Left lung (tissue), 14 donors: ENCODE measurements around the gene TBCA. TPM values are rescaled to one million over a fixed set of nuclear protein-coding genes. Genes with fewer than 3 reads are reported as not detected.

ENCODE experiments used
- ATAC-seq: fragments of 200-7000 bp; cut with Tn5 transposase; one replicate; pipeline ENCODE4 v1.9.1; 2020; ENCODE audit warnings: moderate library complexity
- DNase-seq, 4 donors: peaks; one replicate each; pipeline ENCODE4 v3.0.0-alpha.2; 2013 to 2020
- H3K27ac ChIP-seq, 2 donors: fragments of 200-600 bp; sonication (generic) in 1 of 2; one replicate each; pipeline versions ENCODE4 v1.5.0 to v1.8.0; 2020 to 2021
- H3K27me3 ChIP-seq, 2 donors: fragments of 200-600 bp; sonication (generic) in 1 of 2; one replicate each; pipeline versions ENCODE4 v1.5.0 to v1.8.0; 2020 to 2021
- H3K36me3 ChIP-seq, 2 donors: fragments of 200-600 bp; sonication (generic) in 1 of 2; one replicate each; pipeline versions ENCODE4 v1.5.0 to v1.8.0; 2020 to 2021
- H3K4me1 ChIP-seq, 2 donors: fragments of 200-600 bp; one replicate each; pipeline ENCODE4 v1.8.0; 2021
- H3K4me3 ChIP-seq, 2 donors: fragments of 200-600 bp; sonication (generic) in 1 of 2; one replicate each; pipeline versions ENCODE4 v1.5.0 to v1.8.0; 2020 to 2021; ENCODE audit warnings: mild to moderate bottlenecking in 1 of 2
- H3K9me3 ChIP-seq, 2 donors: fragments of 200-600 bp; sonication (generic) in 1 of 2; one replicate each; pipeline versions ENCODE4 v1.5.0 to v1.8.0; 2020 to 2021
- CTCF ChIP-seq, 2 donors: fragments of 200-600 bp; sonication (generic) in 1 of 2; IDR thresholded peaks; one replicate each; pipeline versions ENCODE4 v1.5.0 to v1.8.0; 2021; ENCODE audit warnings: antibody characterized with exemption in 2 of 2
- intact Hi-C, 2 donors: fragments of 100-400 bp; cut with DNase I; formaldehyde crosslinking; loops; one replicate each; pipeline versions ENCODE4 v1.11.2 to v1.14.2; 2022
- long read RNA-seq, 12 donors: library from polyadenylated mRNA in 2 of 12; unstranded in 2 of 12; transcript quantifications; one replicate each; pipeline ENCODE4 v2.0.0 and lab custom pipeline, GENCODE V29; 2019 to 2026
- polyA plus RNA-seq, 6 donors: library from polyadenylated mRNA; unstranded; fragments of 120-200 nt; gene quantifications; one replicate each; pipeline ENCODE4 v1.2.1, GENCODE V29; 2013; ENCODE audit not compliant: insufficient read length in 6 of 6
- total RNA-seq, 2 donors: library from RNA; stranded (reverse); fragmentation: NEBNext Ultra II Directional; extraction: Animal tissue kit (Norgen Biotek cat#: 25700); gene quantifications; one replicate each; pipeline ENCODE4 v1.2.1, GENCODE V29; 2021
- donor health status: DM: no; HTN: yes; CAD: no.
- donor health status: DM: no; HTN: no; CAD: no.

The TBCA gene
- 100 to 1,000 TPM; 117 to 141 TPM for total RNA-seq
- polyA plus RNA-seq, result 100 to 1,000 TPM; 225 to 315 (median 257) TPM
- long read RNA-seq, donor 1, transcript TBCA-201 (3 exons, 2,301 nt), result minor isoform, 17 of 277 reads
- long read RNA-seq, donor 1, transcript TBCA-205 (3 exons, 717 nt), result minor isoform, 15 of 277 reads
- long read RNA-seq, donor 1, transcript TBCA-202 (4 exons, 683 nt), result major isoform, 236 of 277 reads
- long read RNA-seq, donor 1, partial matches to known transcripts, result 7 of 277 reads
- long read RNA-seq, donor 1, other reads (novel, unspliced or antisense), result 0 of 277 reads
- long read RNA-seq, donor 2, transcript TBCA-202 (4 exons, 683 nt), result major isoform, 193 of 240 reads
- long read RNA-seq, donor 2, transcript TBCA-201 (3 exons, 2,301 nt), result minor isoform, 21 of 240 reads
- long read RNA-seq, donor 2, transcript TBCA-205 (3 exons, 717 nt), result minor isoform, 20 of 240 reads
- long read RNA-seq, donor 2, partial matches to known transcripts, result 5 of 240 reads
- long read RNA-seq, donor 2, other reads (novel, unspliced or antisense), result 0 of 240 reads
- long read RNA-seq, donor 3, transcript TBCA-201 (3 exons, 2,301 nt), result minor isoform, 10 of 216 reads
- long read RNA-seq, donor 3, transcript TBCA-205 (3 exons, 717 nt), result minor isoform, 11 of 216 reads
- long read RNA-seq, donor 3, transcript TBCA-202 (4 exons, 683 nt), result major isoform, 188 of 216 reads
- long read RNA-seq, donor 3, partial matches to known transcripts, result 0 of 216 reads
- long read RNA-seq, donor 3, other reads (novel, unspliced or antisense), result 6 of 216 reads
- long read RNA-seq, donor 4, transcript TBCA-201 (3 exons, 2,301 nt), result minor isoform, 7 of 62 reads
- long read RNA-seq, donor 4, transcript TBCA-202 (4 exons, 683 nt), result major isoform, 51 of 62 reads
- long read RNA-seq, donor 4, partial matches to known transcripts, result 0 of 62 reads
- long read RNA-seq, donor 4, other reads (novel, unspliced or antisense), result 2 of 62 reads
- long read RNA-seq, donor 5, transcript TBCA-205 (3 exons, 717 nt), result minor isoform, 15 of 222 reads
- long read RNA-seq, donor 5, transcript TBCA-202 (4 exons, 683 nt), result major isoform, 184 of 222 reads
- long read RNA-seq, donor 5, transcript TBCA-201 (3 exons, 2,301 nt), result minor isoform, 16 of 222 reads
- long read RNA-seq, donor 5, partial matches to known transcripts, result 6 of 222 reads
- long read RNA-seq, donor 5, other reads (novel, unspliced or antisense), result 0 of 222 reads
- long read RNA-seq, donor 6, transcript TBCA-202 (4 exons, 683 nt), result major isoform, 174 of 214 reads
- long read RNA-seq, donor 6, transcript TBCA-201 (3 exons, 2,301 nt), result minor isoform, 16 of 214 reads
- long read RNA-seq, donor 6, transcript TBCA-205 (3 exons, 717 nt), result minor isoform, 16 of 214 reads
- long read RNA-seq, donor 6, partial matches to known transcripts, result 0 of 214 reads
- long read RNA-seq, donor 6, other reads (novel, unspliced or antisense), result 5 of 214 reads
- long read RNA-seq, donor 7, transcript TBCA-205 (3 exons, 717 nt), result minor isoform, 12 of 123 reads
- long read RNA-seq, donor 7, transcript TBCA-201 (3 exons, 2,301 nt), result minor isoform, 6 of 123 reads
- long read RNA-seq, donor 7, transcript TBCA-202 (4 exons, 683 nt), result major isoform, 104 of 123 reads
- long read RNA-seq, donor 7, partial matches to known transcripts, result 0 of 123 reads
- long read RNA-seq, donor 7, other reads (novel, unspliced or antisense), result 0 of 123 reads
- long read RNA-seq, donor 8, transcript TBCA-201 (3 exons, 2,301 nt), result minor isoform, 5 of 117 reads
- long read RNA-seq, donor 8, transcript TBCA-202 (4 exons, 683 nt), result major isoform, 99 of 117 reads
- long read RNA-seq, donor 8, transcript TBCA-205 (3 exons, 717 nt), result minor isoform, 10 of 117 reads
- long read RNA-seq, donor 8, partial matches to known transcripts, result 0 of 117 reads
- long read RNA-seq, donor 8, other reads (novel, unspliced or antisense), result 0 of 117 reads
- long read RNA-seq, donor 9, partial matches to known transcripts, result 0 of 5 reads
- long read RNA-seq, donor 9, other reads (novel, unspliced or antisense), result 0 of 5 reads
- long read RNA-seq, donor 10, transcript TBCA-202 (4 exons, 683 nt), result major isoform, 28 of 33 reads
- long read RNA-seq, donor 10, partial matches to known transcripts, result 0 of 33 reads
- long read RNA-seq, donor 10, other reads (novel, unspliced or antisense), result 3 of 33 reads
- long read RNA-seq, donor 11, transcript TBCA-201 (3 exons, 2,301 nt), result minor isoform, 14 of 229 reads
- long read RNA-seq, donor 11, transcript TBCA-205 (3 exons, 717 nt), result minor isoform, 12 of 229 reads
- long read RNA-seq, donor 11, transcript TBCA-202 (4 exons, 683 nt), result major isoform, 201 of 229 reads
- long read RNA-seq, donor 11, partial matches to known transcripts, result 0 of 229 reads
- long read RNA-seq, donor 11, other reads (novel, unspliced or antisense), result 0 of 229 reads
- long read RNA-seq, donor 12, transcript TBCA-205 (3 exons, 717 nt), result minor isoform, 10 of 154 reads
- long read RNA-seq, donor 12, transcript TBCA-202 (4 exons, 683 nt), result major isoform, 125 of 154 reads
- long read RNA-seq, donor 12, transcript TBCA-201 (3 exons, 2,301 nt), result minor isoform, 12 of 154 reads
- long read RNA-seq, donor 12, partial matches to known transcripts, result 5 of 154 reads
- long read RNA-seq, donor 12, other reads (novel, unspliced or antisense), result 0 of 154 reads

- Histone ChIP-seq H3K27me3 (no peaks in the 10 kb centered on the region), H3K27ac (peak within 1 kb of the TSS; percentile 97 to 98), H3K4me1 (peaks cover 16 to 51% of the 10 kb centered on the region in 2 donors), H3K36me3 (peaks cover 0 to under 1% of the 10 kb centered on the region in 2 donors), H3K9me3 (no peaks in the 10 kb centered on the region), H3K4me3 (peak within 1 kb of the TSS; percentile 87 to 90)
- ATAC-seq (peak; percentile 98), DNase-seq (peak; percentile 92 to 98 (median 96))
- intact Hi-C loops, result no loop called here
- TF ChIP-seq CTCF (IDR thresholded peaks at IDR 0.05), result no peak
Observed at GRCh38 chr5:77775790-77776553, at the start of gene TBCA. Gene TBCA, minus strand, starts transcription at chr5:77776339. Its CDS starts 82 bp downstream, at chr5:77776257.

GRCh38 chr5:77824981-77825380 is 48.8 kb upstream of the TBCA start:
- no peak for ATAC-seq
- no peak for DNase-seq
- H3K4me3 ChIP-seq, result no peak overlapping the region
- no peak for TF ChIP-seq CTCF (IDR thresholded peaks at IDR 0.05)
- H3K9me3 ChIP-seq, result no peaks in the 10 kb centered on the region
- no peaks in the 10 kb centered on the region for H3K4me1 ChIP-seq
- no peak overlapping the region for H3K27ac ChIP-seq
- no peaks in the 10 kb centered on the region for H3K36me3 ChIP-seq
- peaks cover 0 to 30% of the 10 kb centered on the region in 2 donors for H3K27me3 ChIP-seq
- intact Hi-C loops, result no loop called here

- Histone ChIP-seq H3K4me3 (no peak overlapping the region), H3K27ac (no peak overlapping the region), H3K36me3 (no peaks in the 10 kb centered on the region), H3K9me3 (no peaks in the 10 kb centered on the region), H3K27me3 (no peaks in the 10 kb centered on the region), H3K4me1 (no peaks in the 10 kb centered on the region)
- intact Hi-C loops, result no loop called here
- TF ChIP-seq CTCF (IDR thresholded peaks at IDR 0.05), result no peak
- DNase-seq, result no peak
- ATAC-seq, result no peak
Observed at GRCh38 chr5:77816686-77817085, 40.5 kb upstream of the TBCA start.
